HepG2 (cell line): Measurements from ENCODE around the gene TSPAN9.

Source experiments
- EP300 ChIP-seq, 3 experiments: sonication (generic) in 1 of 3; formaldehyde crosslinking in 1 of 3; IDR thresholded peaks; 2 replicates each; pipeline versions ENCODE4 v1.5.1 to v1.6.1; 2011 to 2020; ENCODE audit warnings: low read depth in 2 of 3, low read length in 2 of 3, borderline replicate concordance in 1 of 3, improper control_type of control experiment in 1 of 3, mild to moderate bottlenecking in 1 of 3, missing genetic modification reagents in 1 of 3, moderate library complexity in 1 of 3
- HCFC1 ChIP-seq: fragments of 150-350 bp; IDR thresholded peaks from 2 replicates; pipeline ENCODE4 v1.6.1; 2014; ENCODE audit warnings: low read depth, low read length
- HNRNPLL ChIP-seq: fragments of 200-400 bp; formaldehyde crosslinking; IDR thresholded peaks from 2 replicates; pipeline ENCODE4 v1.6.1; 2017; ENCODE audit warnings: mild to moderate bottlenecking, low read depth, low read length; ENCODE audit not compliant: poor library complexity, severe bottlenecking
- POLR2AphosphoS2 ChIP-seq: IDR thresholded peaks from 2 replicates; pipeline ENCODE4 v1.6.1; 2011; ENCODE audit warnings: low read depth, low read length, improper control_type of control experiment
- UBTF ChIP-seq: sonication (generic); formaldehyde crosslinking; IDR thresholded peaks from 2 replicates; pipeline ENCODE4 v1.4.0; 2020; ENCODE audit warnings: mild to moderate bottlenecking, missing genetic modification reagents

- TF ChIP-seq UBTF (CRISPR knock-in tag) (no peak), HNRNPLL (no peak), EP300 (IDR thresholded peaks at IDR 0.05; ENCODE audit: low read depth in 2 of 2, low read length in 2 of 2) (no peak), EP300 (CRISPR knock-in tag; IDR thresholded peaks at IDR 0.05; ENCODE audit: borderline replicate concordance) (no peak), POLR2AphosphoS2 (no peak), HCFC1 (no peak)
Measured at GRCh38 chr12:3125674-3126073, 48.5 kb downstream of the TSPAN9 start.
